Activated T-cell treated with anti-CD3 and anti-CD28 coated beads for 1 hour (primary cell): Measurements from ENCODE around the gene THSD4.

Source experiments
- DNase-seq: peaks from one replicate; pipeline ENCODE4 v3.0.0-alpha.2; 2020; ENCODE audit warnings: low read depth

Gene THSD4

DNA sequence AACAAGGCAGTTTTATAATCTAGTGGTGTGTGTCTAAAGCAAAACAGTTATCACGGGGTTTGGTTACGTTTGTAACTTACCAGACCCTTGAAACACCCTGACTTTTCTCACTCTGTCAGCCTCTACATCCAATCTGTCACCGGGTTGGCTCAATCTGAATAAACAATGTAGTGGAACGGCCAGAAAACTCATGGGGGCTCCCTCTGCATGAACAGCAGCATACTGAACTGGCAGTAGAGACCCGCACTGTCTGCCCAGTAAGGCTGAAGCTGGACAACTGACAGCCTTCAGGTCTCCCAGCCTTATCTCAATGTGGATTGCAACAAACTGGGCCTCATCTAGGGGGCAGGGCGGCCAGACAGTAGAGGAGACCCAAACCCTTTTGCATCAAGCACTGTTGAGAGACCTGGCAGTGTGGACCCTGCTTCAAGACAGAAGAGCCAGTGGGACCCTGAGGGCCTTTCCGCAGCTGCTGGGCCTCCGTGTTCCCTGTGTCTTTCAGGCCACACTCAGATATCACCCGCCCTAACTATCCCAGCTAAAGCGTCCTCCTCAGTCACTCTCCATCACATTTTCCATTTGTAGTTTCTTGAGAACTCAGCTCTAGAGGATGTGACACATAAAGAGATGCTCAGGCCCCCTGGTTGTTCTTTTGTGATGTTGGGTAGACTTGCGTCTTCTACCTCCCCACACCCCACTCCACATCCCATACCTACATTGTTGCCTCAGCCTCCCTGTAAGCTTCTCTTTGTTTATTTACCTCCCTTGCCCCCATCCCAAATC lies 513.9 kb downstream of the THSD4 start:
- DNase-seq = no peak

DNA sequence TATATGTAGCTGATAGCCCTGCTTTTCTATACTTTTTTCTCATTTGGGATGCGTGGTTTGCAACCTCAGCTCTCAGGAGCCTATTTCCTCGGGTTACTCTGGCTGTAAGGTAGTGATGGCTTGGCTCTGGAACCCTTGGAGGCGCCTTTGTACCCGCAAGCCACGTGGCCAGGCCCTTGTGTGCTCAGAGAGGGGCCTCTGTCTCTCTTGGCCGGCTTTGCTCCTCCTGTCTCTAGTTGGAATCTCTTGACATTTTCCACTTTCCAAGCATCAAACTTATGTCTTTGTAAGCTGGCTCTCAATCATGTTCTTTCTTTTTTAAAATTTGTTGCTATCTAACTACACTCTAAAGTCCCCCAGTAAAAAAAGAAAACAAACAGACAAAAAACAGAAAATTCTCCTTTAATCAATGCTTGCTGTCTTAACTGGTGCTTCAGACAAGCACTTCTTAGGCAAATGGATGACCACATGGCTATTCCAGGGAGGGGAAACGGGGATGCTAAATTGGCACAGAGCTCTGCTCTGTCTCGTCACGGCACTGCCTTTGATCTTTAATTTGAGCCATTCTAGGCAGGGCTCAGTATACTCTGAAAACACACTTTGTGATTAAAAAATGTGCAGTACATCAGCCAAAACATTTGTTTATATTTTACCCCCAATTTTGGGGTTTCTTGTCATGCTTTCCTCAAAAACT lies 514.7 kb downstream of the THSD4 start:
- DNase-seq = no peak

DNA sequence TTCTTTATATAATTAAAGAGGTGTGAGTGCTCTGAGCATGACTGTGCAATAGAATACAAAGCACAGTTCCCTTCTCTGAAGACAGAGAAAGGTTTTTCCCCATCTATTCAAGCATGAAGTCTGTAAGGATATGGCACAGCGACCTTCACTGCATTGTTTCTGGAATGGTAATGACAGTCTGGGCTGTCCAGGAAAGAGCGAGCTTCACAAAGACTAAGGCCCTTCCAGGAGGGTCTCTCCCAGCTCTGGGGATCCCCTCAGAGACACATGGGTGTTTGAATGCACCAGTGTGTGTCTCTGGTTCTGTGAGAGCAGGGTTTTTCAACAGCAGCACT lies 515.2 kb downstream of the THSD4 start:
- DNase-seq = no peak

DNA sequence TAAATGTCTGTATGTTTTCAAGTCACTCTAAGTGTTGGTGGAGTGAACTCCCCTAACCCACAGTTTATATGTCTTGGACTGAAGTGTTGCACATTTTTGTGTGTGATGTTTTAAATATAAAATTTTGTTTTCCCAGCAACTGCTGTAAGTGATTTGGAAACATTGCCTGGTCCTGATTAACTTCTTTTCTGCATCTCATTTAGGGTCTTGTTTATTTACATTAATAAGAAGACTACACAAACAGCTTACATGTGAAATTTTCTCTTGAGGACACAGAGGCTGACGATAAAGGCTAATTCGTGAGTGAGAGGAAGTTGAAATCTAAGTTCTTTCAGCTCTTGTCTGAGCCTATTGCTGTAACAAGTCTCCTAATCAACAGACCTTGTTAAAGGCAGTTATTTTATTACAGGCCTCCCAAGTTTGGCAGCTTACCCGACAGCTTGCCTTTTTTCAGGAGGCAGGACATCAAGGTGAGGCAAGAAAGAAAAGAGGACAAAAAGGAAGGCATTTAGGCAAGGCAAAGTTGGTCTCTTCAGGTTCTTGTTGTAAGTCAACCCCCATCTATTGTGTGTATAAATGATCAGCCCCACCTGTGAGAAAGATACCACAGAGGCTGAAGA lies 517.4 kb downstream of the THSD4 start:
- DNase-seq = no peak

DNA sequence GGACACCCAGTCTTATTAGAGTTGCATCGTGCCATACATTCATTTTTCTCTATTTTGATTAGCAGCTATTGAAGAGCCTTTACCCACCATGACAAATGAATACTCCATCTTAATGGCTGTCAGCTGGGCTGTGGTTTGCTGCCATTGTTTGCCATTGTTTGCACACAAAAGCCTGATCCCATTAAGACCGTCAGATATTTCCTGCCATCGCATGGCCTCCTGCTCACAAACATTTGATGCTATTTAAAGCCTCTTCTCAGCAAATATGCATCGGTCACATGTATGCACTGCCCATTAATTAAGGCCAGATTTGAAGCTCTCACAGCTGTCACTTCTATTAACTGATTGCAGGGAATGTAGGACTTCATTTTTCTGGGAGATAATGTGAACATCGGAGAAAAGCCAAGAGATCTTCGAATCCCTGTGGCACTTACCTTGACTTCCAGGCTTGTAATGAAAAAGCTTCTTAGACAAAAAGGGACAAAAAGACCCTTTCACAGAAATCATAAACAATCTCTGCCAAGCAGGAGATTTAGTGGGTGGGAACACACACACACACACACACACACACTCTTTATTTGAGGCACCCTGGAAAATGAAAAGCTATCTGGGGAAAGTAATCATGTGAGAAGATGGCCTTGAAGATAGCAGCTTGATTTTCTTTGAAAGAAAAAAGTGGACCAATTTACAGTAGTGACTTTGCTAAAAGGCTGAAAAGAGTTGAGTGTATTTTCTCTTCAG lies 519.7 kb downstream of the THSD4 start:
- no peak for DNase-seq

DNA sequence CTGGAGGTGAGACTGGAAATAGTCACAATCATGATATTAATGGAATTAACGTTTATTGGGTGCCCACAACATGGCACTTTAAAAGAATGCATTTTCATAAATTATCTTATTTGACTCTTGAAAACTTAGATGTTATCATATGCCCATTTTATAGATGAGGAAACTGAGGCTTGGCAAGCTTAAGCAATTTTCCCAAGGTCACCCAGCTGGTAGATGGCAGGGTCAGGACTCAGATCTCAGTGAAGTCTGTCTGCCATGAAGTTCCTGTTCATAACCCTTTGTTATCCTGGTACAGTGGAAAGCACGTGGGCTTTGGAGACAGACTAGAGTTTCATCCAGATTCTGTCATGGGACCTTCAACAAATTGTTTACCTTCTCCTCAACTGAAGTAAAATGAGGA lies 520.5 kb downstream of the THSD4 start:
- no peak for DNase-seq

DNA sequence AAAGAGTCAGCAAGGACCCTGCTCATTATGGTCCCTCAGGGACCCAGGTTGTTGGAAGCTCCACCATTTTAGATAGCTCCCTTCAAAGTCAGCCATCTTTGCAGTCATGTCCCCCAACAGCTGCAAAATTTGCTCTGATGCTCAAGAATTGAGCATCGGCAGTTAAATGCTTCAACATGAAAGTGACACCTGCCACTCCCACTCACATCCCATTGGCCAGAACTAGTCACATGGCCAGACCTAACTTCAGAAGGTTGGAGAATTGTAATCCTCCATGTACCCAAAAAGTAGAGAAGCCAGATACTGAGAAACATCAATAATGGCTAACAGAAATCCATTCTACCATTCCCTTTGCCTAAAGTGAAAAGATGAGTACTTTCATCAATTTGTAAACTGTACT lies 523.6 kb downstream of the THSD4 start:
- DNase-seq = no peak

DNA sequence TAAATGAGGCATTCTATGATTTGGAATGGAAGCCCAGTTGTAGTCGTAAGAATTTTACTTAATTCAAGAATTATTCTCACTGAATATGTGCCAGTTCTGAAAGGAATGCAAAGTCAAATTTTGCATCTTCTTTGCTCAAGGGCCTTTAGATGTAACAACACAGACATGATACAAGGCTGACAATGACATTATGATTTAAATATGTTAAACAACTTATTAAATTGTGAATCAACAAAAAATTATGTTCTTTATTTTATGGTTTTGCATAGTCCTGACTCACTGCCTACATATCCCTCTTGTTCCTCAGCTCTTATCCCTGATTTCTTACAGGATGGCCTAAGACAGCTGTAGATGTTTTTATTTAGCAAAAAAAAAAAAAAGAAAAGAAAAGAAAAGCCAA lies 524.2 kb downstream of the THSD4 start:
- DNase-seq = no peak

DNA sequence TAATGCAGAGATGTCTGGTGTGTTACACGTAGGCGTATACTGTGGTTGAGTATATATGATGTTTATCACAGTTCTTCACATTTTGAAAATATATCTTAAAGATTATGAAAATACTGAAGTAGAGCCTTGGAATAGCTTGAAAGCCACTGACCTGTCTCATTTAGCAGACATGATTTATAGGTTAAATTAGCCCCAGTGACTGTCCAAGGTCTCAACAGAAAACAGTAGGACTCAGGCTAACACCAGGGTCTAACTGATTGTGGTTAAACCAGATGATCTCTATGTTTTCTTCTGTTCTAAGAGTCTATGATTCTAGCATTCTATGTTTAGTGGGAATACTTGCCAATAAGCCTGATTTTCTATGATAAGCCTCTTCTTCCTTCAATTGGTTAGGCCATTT lies 528.6 kb downstream of the THSD4 start:
- DNase-seq = no peak

DNA sequence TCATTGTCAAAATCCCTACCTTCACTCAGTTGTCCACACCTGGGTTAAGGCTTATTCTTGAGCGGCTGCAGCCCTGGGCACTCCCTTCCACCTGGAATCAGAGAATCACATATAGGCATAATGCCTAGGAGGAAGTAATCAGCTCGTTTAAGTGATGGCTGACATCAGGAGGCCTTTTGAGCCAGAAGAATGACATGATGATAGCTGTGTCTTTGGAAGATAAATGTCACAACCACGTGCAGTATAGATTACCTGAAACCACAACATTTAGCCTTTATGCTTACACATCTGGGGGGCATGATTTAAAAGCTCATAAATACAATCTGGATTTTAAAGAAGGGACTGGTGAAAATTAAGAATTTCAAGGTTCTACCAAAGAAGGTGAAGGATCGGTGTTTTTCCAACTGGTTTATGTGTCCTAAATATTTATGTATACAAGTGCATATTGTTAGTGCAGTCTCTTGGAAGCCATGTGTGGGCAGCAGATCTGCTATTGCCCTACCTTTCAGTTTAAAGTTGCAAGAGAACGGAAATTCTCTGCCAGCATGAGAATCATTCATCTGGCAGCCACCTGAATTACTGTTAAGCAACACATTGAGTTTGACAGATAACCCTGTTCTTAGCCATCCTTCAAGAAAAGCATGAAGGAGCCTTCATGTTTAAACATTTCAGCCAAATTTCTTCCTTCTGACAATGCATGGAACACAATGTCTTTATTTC lies 531.7 kb downstream of the THSD4 start:
- no peak for DNase-seq

DNA sequence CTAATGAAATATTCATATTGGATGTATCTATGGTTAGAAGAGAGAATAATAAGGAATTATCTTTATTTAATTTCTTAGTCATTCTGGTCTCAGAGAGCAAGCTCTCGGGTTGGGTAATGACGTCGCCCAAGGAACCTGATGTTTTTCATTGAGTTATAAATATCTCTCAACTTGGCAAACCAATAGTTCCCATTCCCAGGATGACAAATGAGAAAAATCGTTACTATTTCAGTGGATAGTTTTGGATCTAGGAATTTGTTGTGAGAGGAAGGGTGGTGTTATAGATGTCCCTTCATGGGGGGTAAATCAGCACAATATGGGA lies 532.2 kb downstream of the THSD4 start:
- DNase-seq = no peak

DNA sequence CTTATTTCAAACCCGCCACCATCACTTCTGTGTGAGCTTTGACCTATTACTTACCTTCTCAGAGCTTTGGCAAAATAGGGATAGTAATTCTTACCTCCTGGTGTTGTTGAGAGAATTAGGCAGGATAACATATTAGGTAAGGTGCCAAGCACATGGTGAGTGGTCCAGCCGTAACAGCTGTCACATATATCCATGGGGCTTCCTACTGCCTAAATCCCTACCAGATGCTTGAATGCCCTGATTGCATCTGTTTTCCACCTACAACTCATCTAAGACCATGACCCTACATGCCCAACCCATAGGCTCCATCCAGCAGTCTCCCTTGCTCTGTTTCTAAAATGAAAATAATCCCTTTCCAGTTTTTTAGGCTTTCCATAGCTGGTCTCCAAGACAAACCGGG lies 532.8 kb downstream of the THSD4 start:
- no peak for DNase-seq

DNA sequence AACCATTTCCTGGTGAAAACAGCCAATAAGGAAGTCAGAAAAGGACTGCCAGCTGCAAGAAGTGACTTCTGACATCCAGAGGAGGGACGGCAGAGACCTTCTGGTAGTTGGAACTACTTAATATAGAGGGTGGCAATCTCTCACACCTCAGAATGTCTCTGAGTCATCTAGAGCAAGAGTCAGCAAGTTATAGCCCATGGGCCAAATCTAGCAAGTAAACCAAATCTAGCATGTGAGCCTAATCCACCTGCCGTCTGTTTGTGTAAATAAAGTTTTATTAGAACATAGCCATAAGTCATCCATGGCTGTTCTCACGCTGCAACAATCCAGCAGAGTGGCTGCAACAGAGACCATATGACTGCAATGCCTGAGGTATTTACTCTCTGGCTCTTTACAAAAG lies 534.6 kb downstream of the THSD4 start:
- DNase-seq = no peak

DNA sequence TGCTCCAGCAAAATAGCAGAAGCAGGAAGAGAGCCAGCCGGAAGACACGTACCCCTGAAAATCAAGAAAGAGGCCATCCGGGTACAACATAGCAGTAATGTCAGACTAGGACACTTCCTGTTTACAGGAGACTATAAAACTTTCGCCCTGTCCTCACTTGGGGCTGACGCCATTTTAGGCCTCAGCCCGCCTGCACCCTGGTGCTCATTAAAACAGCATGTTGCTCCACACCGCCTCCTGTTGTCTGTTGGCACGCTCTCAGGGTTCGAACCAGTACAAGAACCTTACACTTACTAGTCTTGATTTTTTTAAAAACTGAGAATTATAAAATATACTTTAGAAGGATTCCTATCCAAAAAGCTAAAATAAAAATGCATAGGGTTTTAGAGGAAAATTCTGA lies 535.3 kb downstream of the THSD4 start:
- no peak for DNase-seq

DNA sequence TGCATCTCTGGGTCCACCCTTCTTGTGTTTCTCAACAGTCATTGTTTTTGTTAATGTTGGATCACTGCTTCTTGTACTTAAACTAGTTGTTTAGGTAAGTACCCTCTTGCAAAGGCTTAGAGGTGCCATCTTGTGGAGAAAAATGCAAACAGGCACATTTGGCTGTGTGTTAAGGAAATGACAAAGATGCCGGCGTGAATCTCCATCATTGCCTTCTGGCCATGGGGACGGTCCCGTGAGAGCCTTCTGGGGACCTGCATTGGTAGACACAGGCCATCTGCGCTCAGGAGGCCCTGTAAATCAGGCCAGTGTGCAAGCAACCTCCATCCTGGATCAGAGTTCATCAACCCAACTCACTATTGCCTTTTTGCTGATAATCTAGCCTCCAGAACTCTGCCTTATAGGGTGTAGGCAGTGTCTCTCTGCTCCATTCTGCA lies 536.5 kb downstream of the THSD4 start:
- DNase-seq = no peak

DNA sequence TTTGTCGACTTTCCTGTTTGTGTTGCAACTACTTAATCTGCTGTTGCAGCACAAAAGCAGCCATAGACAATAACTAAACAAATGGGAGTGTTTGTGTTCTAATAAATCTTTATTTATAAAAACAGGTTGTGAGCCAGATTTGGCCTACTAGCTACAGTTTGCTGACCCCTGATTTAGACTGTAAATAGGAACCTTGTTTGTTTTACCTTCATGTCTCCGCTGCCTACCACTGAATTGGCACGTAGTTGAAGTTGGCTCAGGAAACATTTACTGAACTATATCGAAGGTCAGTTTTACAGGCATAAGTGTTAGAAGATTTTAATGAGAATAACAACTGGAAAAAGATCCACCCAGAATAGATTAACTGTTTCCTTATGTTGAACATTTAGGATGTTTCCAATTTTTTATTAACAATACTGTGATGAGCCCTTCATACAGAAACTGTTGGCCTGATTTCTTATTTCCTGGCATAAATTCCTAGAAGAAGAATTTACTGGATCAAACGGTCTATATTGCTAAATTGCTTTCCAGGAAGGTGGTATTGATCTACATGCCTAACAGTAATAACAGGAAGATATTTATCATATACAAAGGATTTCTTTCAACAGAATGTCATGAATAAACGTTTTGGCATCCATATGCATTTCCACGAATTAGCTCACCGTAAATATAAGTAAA lies 538.9 kb downstream of the THSD4 start:
- no peak for DNase-seq

DNA sequence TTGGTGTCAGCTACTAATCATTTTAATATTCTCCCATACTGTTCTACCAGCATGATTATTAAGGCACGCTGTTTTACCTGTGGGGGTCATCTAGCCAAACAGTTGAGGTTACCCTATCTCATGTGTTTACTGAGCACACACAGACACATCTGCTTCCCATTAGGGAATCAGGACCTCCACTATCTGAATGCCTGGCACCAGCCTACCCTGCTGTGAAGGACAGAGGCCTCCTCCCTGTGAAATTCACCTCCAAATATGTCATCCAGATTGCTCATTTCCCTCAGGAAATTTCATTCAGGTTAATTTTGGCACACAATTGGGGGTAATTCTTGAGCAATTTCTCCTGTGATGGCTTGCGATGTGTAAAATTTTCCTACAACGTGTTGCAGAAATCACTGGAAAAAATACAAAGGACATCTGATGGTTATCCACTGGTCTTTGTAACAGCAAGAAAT lies 539.5 kb downstream of the THSD4 start:
- no peak for DNase-seq

DNA sequence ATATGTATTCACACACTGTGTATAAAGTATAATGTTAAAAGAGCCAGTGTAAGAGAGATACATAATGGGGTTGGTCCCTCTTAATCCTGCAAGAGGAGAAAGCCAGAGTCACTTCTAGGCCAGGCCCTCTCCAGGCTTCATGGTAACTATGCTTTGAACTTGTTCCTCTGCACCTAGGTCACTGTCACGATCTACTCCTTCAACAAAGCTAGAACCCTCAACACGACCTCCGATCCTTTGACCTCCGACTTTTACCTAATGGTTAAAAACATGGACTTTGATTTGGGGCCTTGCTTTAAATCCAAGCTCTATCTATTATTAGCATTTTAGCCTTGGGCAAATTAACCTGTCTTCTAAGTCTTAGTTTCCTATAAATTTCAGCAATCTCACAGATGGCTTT lies 541.2 kb downstream of the THSD4 start:
- no peak for DNase-seq

DNA sequence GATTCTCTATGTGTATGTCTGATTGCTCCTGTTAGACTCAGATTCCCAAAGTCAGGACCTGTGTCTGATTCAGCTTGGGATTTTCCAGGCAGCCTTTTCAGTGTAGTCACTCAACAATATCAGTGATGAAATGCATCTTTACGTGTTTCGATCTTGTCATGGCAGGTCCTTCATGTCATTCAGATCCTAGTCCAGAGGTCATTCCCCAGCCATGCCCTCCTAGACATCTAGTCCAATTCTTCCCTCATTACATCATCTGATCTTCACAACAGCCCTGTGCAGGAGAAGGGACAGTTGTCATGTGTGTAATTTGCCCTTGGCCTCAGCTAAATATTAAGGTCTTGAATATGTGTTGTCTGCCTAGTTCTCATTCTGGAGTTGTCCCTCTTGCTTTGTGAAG lies 541.9 kb downstream of the THSD4 start:
- DNase-seq = no peak

DNA sequence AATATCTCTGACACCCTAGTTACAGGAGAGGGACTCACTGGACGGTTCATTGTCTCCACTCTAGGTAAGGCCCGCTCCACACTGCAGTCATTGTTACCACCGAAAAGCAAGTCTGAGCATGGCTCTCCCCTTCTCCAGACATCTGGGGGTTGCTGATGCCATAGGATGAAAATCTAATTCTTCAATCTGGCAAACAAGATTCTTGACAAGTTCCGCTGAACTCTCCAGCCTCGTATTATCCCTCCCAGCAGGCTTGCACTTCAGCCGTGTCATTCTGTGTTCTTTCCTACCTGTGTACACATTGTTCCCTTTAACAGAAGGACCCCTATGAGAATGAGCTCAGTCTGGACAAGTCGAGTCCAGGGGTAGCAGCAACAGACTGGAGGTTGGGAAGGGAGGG lies 542.8 kb downstream of the THSD4 start:
- no peak for DNase-seq
